H4 (cell line): ENCODE data around the gene HORMAD2. TPM values are rescaled to one million over a fixed set of nuclear protein-coding genes. Genes with fewer than 3 reads are reported as not detected.
"Not testable (repeated sequence)": the region's sequence is repeated elsewhere in the genome, so short reads cannot be mapped to it uniquely, and the experiment has no call there.

Experiments used
- DNase-seq: peaks from one replicate; pipeline ENCODE4 v3.0.0-alpha.2; 2015; ENCODE audit warnings: low spot score
- total RNA-seq: library from RNA; depleted of rRNA; stranded (reverse); fragments of >200 nt; shearing (Covaris generic); gene quantifications from 2 replicates; pipeline ENCODE4 v1.2.3, GENCODE V29; 2014

HORMAD2 gene
- total RNA-seq, 1 experiment from 2014 or later = not detected

DNA sequence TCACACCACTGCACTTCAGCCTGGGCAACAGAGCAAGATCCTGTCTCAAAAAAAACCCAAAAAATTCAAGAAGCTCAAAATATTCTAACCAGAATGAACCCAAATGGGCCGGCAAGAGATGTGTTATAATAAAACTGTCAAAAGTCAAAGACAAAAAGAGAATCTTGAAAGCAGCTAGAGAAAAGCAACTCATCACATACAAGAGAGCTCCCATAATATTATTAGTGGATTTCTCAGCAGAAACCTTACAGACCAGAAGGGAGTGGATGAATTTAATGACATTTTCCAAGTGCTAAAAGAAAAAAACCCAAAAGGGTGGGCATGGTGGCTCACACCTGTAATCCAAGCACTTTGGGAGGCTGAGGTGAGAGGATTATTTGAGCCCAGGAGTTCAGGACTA is 22.9 kb upstream of the HORMAD2 start:
- DNase-seq = no peak

DNA sequence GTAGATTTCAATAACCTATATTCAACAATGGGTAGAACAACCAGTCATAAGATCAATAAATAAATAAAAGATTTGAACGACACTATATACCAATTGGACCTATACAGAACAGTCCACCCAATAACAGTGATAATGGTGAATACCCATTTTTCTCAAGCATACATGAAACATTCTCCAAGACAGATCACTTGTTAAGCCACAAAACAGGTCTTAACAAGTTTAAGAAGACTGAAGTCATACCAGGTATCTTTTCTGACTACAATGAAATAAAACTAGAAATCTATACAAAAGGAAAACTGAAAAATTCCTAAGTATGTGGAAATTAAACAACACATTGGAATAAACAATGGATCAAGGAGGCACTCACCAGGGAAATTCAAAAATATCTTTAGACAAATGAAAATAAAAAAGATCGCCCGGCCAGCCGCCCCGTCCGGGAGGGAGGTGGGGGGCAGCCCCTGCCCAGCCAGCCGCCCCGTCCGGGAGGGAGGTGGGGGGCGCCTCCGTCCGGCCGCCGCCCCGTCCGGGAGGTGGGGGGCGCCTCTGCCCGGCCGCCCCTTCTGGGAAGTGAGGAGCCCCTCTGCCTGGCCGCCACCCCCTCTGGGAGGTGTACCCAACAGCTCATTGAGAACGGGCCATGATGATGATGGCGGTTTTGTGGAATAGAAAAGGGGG is 20.8 kb upstream of the HORMAD2 start:
- DNase-seq = not testable (repeated sequence)

- DNase-seq = not testable (repeated sequence)
Measured at GRCh38 chr22:30061094-30061493, 19.2 kb upstream of the HORMAD2 start.

GRCh38 chr22:30062259-30062658 is 18.0 kb upstream of the HORMAD2 start:
- DNase-seq = no peak

GRCh38 chr22:30062950-30063349 is 17.3 kb upstream of the HORMAD2 start:
- no peak for DNase-seq

DNA sequence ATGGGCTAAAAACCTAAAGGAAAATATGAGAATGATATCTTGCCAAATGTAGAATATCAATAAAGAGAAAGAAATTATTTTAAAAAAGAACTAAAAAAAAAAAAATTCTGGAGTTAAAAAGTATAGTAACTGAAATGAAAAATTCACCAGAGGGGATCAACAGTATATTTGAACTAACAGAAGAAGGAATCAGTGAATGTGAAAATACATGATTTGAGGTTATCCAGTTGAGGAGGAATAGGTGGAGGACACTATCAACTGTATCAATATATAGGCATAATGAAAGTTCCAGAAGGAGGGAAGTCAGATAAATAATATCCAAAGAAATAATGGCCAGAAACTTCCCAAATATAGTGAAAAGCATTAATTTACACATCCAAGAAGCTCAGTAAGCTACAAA is 16.1 kb upstream of the HORMAD2 start:
- no peak for DNase-seq

- DNase-seq = no peak
Measured at GRCh38 chr22:30073743-30074142, 6.5 kb upstream of the HORMAD2 start.

GRCh38 chr22:30074147-30074546 is 6.1 kb upstream of the HORMAD2 start:
- DNase-seq = no peak

- no peak for DNase-seq
Measured at GRCh38 chr22:30074994-30075393, 5.3 kb upstream of the HORMAD2 start.

- no peak for DNase-seq
Measured at GRCh38 chr22:30077279-30077880, 2.9 kb upstream of the HORMAD2 start.

- DNase-seq = no peak
Measured at GRCh38 chr22:30078320-30079311, 1.6 kb upstream of the HORMAD2 start.

DNA sequence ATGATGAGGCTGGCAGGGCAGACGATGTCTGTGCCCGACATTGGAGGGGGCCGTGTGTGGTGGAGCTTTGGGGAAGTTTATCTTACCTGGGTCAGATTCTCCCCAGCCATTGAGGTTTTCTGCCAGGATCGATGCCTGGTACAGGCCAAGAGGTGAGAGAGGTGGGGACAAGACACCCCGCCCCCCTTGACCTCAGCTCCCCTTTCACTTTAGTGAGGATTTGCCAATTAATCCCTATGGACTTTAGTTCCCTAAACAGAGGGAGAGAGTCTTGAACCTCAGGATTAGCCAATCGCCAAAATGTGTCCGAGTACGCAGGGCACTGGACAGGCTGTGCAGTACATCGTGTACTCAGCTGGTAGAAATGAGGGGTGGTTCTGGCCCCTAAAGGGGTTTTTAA is 541 bp downstream of the HORMAD2 start:
- DNase-seq = no peak

DNA sequence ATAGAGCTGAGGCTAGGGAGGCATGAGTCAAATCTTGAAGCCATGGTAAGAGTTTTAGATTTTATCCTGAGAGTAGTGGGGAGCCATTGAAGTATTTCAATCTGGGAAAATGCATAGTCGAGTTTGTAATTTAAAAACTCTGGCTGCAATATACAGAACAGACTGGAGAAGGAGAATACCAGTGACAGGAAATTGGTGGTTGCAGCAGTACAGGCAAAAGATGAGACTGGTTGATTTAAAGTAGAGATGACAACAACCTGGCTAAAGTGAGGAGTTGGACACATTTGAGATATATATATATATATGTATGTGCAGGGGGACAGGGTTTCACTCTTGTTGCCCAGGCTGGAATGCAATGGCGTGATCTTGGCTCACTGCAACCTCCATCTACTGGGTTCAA is 6.2 kb downstream of the HORMAD2 start:
- DNase-seq = no peak

GRCh38 chr22:30087037-30087436 is 6.8 kb downstream of the HORMAD2 start:
- not testable (repeated sequence) for DNase-seq

DNA sequence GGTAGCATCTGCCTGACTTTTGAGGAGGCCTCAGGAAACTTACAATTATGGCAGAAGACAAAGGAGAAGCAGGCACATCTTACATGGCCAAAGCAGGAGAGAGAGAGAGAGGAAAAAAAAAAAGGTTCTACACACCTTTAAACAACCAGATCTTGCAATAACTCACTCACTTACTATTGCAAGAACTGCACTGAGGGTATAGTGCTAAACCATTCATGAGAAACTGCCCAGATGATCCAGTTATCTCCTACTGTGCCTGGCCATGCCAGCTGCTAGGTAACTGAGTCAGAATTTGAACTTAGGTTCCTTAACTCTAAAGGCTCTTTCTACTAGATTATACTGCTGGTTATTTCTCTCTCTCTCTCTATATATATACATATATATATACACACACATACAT is 7.3 kb downstream of the HORMAD2 start:
- DNase-seq = no peak

DNA sequence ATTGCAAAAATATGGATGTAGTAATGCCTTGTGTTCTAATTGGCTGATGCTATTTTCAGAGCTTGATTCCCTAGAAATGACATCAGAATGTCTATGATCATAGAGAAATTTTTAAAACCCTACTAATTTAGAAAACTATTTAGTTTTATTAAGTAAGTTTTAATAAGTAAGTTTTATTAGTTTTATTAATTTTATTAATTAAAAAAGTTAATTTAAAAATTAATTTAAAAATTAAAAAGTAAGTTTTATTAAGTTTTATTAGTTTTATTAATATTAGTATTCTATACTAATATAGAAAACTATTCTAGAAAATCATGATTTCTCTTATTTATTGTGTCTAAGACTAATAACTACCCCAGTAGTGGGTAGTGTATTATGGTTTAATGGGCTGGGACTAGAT is 8.2 kb downstream of the HORMAD2 start:
- DNase-seq = no peak

DNA sequence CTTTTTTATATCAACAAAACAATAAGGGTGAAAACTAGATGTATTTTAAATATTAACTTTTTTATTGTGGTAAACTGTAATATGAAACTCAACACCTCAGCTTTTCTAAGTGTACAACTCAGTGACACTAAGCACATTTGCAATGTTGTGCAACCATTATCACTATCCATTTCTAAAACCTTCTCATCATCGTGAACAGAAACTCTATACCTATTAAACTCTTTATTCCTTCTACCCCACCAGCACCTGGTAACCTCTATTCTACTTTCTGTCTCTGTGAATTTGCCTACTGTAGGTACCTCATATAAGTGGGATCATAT is 9.4 kb downstream of the HORMAD2 start:
- DNase-seq = no peak

DNA sequence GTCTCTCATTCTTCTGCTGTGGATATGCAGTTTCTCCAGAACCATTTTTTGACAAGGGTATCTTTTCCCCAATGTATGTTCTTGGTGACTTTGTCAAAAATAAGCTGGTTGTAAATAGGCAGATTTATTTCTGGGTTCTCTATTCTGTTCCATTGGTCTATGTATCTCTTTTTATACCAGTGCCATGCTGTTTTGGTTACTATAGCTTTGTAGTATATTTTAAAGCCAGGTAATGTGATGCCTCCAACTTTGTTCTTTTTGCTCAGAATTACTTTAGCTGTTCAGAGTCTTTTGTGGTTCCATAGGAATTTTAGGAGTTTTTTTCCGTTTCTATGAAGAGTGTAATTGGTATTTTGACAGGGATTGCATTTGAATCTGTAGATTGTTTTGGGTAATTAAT is 12.4 kb downstream of the HORMAD2 start:
- no peak for DNase-seq

GRCh38 chr22:30094804-30095203 is 14.5 kb downstream of the HORMAD2 start:
- no peak for DNase-seq

- DNase-seq = no peak
Measured at GRCh38 chr22:30097861-30098260, 17.6 kb downstream of the HORMAD2 start.

GRCh38 chr22:30100770-30101169 is 20.5 kb downstream of the HORMAD2 start:
- not testable (repeated sequence) for DNase-seq

GRCh38 chr22:30104501-30105156 is 24.4 kb downstream of the HORMAD2 start:
- DNase-seq = no peak
